Uterus (tissue), 2 donors: ENCODE results near the gene MYBPC1.

Experiments used
- POLR2A ChIP-seq, 2 donors: fragments of 450-650 bp; IDR thresholded peaks; one replicate each; pipeline ENCODE4 v1.6.1; 2016; ENCODE audit warnings: antibody characterized with exemption in 2 of 2, mild to moderate bottlenecking in 1 of 2, moderate library complexity in 1 of 2
- TF ChIP-seq, protein P1 (sequence below), 4 experiments: fragments of 200-600 bp in 2 of 4; fragments of 450-650 bp in 2 of 4; sonication (generic) in 2 of 4; IDR thresholded peaks; one replicate each; pipeline ENCODE4 v1.5.1; 2016 to 2019; ENCODE audit warnings: antibody characterized with exemption in 4 of 4, mild to moderate bottlenecking in 2 of 4, moderate library complexity in 1 of 4

DNA sequence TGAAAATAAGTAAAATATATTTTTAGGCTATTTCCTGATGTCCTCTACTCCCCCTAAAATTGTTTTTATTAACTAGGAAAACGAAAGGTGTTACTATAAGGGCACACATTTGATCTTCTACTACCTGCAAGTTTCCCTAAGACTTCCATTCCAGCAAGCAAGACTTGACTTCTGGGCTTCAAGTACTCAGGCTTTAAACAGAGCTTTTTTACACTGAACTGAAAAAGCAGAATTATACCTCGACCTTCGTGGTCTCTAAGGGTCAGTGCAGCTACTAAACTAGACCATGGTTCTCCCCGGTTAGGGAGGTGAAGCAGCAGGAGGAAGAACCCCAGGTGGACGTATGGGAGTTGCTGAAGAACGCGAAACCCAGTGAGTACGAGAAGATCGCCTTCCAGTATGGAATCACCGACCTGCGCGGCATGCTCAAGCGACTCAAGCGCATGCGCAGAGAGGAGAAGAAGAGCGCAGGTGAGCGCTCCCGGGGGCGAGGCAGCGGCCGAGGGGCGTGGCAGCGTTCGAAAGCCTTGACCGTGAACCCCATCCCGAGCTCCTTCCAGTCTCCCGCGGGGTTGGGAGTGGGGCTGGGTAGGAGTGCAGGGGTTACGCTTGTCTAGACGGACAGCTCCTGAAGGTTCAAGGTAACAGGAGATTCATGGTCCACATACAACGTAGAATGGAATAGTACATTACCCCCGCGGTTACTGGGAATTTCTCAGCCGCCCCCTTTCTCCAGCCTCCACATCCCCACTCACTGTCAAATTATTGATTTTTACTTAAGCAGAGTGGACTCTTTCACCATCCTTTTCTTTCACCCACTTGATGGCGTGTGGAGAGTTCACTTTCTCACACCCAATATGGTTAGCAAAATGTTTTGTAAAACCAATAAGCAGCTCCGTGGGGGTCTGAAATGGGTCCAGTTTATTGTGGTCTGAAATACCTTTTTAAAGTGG is 47.6 kb downstream of the MYBPC1 start:
- TF ChIP-seq, protein P1, sequence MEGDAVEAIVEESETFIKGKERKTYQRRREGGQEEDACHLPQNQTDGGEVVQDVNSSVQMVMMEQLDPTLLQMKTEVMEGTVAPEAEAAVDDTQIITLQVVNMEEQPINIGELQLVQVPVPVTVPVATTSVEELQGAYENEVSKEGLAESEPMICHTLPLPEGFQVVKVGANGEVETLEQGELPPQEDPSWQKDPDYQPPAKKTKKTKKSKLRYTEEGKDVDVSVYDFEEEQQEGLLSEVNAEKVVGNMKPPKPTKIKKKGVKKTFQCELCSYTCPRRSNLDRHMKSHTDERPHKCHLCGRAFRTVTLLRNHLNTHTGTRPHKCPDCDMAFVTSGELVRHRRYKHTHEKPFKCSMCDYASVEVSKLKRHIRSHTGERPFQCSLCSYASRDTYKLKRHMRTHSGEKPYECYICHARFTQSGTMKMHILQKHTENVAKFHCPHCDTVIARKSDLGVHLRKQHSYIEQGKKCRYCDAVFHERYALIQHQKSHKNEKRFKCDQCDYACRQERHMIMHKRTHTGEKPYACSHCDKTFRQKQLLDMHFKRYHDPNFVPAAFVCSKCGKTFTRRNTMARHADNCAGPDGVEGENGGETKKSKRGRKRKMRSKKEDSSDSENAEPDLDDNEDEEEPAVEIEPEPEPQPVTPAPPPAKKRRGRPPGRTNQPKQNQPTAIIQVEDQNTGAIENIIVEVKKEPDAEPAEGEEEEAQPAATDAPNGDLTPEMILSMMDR (IDR thresholded peaks at IDR 0.05): no peak
- no peak for TF ChIP-seq POLR2A (IDR thresholded peaks at IDR 0.05)
